HG02943 (cell line): Measurements from ENCODE around the gene GTF2I.
A peak's percentile ranks its signal among the peaks of the same experiment; 100 is the strongest.
"Not testable (repeated sequence)": the region's sequence is repeated elsewhere in the genome, so short reads cannot be mapped to it uniquely, and the experiment has no call there.

ENCODE experiments used
- ATAC-seq: cut with Tn5 transposase; IDR thresholded peaks from one replicate; pipeline ENCODE4 v1.9.1; 2021; ENCODE audit warnings: mild to moderate bottlenecking, low read depth, moderate library complexity; ENCODE audit not compliant: unreplicated experiment

Gene GTF2I

DNA sequence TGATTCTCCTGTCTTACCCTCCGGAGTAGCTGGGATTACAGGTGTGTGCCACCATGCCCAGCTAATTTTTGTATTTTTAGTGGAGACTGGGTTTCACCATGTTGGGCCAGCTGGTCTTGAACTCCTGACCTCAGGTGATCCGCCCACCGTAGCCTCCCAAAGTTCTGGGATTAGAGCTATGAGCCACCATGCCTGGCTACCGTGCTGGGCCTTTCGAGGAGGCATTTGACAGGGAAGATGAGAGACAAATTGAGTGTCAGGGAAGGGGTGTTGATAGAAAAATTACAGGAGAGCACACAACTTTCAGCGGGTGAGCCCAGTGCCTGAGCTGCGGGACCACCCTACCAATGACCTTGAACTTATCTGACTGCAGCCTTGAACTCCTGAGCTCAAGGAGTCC lies 112.5 kb downstream of the GTF2I start:
- not testable (repeated sequence) for ATAC-seq

DNA sequence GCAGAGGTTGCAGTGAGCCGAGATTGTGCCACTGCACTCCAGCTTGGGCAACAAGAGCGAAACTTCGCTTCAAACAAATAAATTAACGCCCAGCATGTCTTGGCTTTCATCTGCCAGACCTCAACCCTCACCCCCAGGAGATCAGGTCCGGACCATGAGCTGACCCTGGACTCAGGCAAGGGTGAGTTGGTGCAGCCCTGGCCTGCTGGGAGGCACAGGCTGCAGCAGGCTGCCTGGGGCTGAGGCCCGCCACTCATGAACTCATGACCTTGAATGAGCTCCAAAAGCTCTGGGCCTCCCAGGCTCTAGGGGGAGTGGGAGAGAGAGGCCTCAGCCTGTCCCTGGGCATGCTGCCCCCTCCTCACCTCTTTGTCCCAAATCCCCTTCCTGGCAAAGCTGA lies 114.6 kb downstream of the GTF2I start:
- not testable (repeated sequence) for ATAC-seq

- ATAC-seq: peak; percentile 70
Measured at GRCh38 chr7:74773760-74774750, 116.5 kb downstream of the GTF2I start, which contains the start of gene NCF1. TSS of gene NCF1 (plus strand) at chr7:74774011. CDS start at chr7:74774032, 21 bp downstream.

DNA sequence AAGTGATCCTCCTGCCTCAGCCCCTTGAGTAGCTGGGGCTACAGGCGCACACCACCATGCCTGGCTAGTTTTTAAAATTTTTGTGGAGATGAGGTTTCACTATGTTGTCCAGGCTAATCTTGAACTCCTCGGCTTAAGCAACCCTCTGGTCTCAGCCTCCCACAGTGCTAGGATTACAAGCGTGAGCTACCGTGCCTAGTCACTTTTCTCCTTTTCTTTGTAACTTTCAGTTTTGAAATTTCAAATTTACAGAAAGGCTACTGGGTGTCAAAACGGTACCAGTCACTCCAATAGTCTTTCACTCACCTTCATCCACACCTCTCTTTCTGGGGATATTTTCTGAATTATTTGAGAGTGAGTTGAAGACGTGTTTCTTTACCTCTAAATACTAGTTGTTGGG lies 117.6 kb downstream of the GTF2I start:
- not testable (repeated sequence) for ATAC-seq

- not testable (repeated sequence) for ATAC-seq
Measured at GRCh38 chr7:74779053-74779452, 121.5 kb downstream of the GTF2I start.

DNA sequence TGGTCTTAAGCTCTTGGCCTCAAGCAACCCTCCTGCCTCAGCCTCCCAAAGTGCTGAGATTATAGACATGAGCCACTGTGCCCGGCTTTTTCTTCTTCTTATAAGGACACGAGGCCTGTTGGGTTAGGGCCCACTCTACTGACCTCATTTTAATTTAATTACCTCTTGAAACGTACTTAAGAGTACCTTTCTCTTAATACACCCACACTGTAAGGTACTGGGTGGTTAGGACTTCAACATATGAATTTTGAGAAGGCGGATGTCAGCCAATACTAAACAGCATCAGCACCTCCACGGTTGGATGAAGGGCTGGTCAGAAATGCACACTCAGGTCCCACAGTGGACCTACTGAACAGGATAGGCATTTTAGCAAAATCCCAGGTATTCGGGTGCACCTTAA lies 124.2 kb downstream of the GTF2I start:
- not testable (repeated sequence) for ATAC-seq

DNA sequence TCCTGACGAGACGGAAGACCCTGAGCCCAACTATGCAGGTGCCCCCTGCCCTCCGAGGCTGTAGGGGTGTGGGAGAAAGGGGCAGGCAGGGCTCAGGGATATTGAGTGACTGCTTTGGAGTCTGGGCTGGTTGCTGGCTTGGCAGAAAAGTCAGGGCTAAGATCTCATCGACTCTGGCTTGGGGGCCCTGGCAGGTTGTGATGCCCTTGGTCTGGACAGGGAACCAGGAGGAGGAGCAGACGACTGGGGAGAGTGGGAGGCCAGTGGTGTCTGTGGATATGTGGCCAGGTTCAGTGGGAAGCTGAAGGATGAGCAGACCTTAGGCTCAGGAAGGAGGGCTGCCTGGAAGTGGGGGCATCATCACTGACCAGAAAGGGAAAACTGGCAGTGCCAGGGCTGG lies 126.1 kb downstream of the GTF2I start:
- ATAC-seq: not testable (repeated sequence)

DNA sequence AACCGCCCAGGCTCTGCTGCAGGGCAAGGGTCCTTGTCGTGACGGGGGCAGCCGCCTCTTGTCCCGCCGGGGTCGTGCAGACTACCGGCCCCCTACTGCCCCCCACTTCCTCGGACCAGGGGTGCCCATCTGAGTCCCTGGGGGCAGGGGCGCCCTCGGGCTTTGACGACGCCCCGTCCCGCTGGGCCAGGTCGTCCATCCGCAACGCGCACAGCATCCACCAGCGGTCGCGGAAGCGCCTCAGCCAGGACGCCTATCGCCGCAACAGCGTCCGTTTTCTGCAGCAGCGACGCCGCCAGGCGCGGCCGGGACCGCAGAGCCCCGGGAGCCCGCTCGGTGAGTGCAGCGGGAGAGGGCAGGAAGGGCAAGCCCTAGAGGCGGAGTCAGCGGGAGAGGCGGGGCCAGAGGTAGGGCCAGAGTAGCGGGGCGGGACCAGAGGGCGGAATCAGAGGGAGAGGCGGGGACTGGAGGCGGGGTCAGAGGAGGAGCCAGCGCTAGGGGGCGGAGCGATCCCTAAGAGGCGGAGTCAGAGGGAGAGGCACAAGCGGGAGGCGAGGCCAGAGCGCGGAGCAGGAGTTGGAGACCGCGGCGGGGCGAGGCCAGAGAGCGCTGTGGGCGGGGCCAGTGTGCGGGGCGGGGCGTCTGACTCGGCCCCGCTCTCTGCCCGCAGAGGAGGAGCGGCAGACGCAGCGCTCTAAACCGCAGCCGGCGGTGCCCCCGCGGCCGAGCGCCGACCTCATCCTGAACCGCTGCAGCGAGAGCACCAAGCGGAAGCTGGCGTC lies 131.0 kb downstream of the GTF2I start:
- peak; percentile 84 for ATAC-seq

DNA sequence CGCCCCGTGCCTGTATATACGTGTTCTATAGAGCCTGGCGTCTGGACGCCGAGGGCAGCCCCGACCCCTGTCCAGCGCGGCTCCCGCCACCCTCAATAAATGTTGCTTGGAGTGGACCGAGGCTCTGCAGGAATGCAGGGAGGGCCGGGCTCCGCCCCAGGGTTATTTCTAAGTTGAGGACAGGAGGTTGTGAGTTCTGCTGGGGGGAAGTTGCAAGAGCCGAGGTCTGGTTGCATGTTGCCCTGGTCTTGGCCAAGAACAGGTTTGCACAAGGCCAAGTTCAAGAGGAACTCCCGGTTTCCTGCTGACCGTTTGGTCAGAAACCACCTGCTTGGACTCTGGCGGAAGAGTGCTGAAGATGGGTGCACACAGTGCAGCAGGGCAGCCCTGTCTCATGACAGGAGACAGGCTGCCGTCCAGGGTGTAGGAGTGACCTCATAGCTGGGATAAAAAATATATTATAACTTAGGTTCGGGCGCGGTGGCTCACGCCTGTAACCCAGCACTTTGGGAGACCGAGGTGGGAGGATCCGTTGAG lies 131.8 kb downstream of the GTF2I start:
- ATAC-seq: peak; percentile 0

- ATAC-seq: not testable (repeated sequence)
Measured at GRCh38 chr7:74797848-74798622, 140.5 kb downstream of the GTF2I start.

GRCh38 chr7:74798644-74799043 lies 141.1 kb downstream of the GTF2I start:
- ATAC-seq: not testable (repeated sequence)
